Esophagus squamous epithelium (tissue), 4 donors: ENCODE results near the gene MYH13.

Source experiments
- CTCF ChIP-seq, 6 experiments: fragments of 450-650 bp in 4 of 6; fragments of 200-600 bp in 2 of 6; sonication (generic) in 2 of 6; IDR thresholded peaks; one replicate each; pipeline ENCODE4 v1.5.1; 2016 to 2019; ENCODE audit warnings: antibody characterized with exemption in 6 of 6, mild to moderate bottlenecking in 4 of 6, moderate library complexity in 4 of 6
- POLR2A ChIP-seq, 4 donors: fragments of 450-650 bp; IDR thresholded peaks; one replicate each; pipeline ENCODE4 v1.6.1; 2017; ENCODE audit warnings: antibody characterized with exemption in 4 of 4, mild to moderate bottlenecking in 4 of 4, moderate library complexity in 3 of 4

- TF ChIP-seq CTCF (IDR thresholded peaks at IDR 0.05) (no peak), POLR2A (IDR thresholded peaks at IDR 0.05) (no peak)
Observed at GRCh38 chr17:10317543-10317834, 55.3 kb downstream of the MYH13 start.
